Uterus (tissue), 2 donors: Measurements from ENCODE around the gene EFTUD2.

Experiments
- CTCF ChIP-seq, 4 experiments: fragments of 200-600 bp in 2 of 4; fragments of 450-650 bp in 2 of 4; sonication (generic) in 2 of 4; IDR thresholded peaks; one replicate each; pipeline ENCODE4 v1.5.1; 2016 to 2019; ENCODE audit warnings: antibody characterized with exemption in 4 of 4, mild to moderate bottlenecking in 2 of 4, moderate library complexity in 1 of 4
- POLR2A ChIP-seq, 2 donors: fragments of 450-650 bp; IDR thresholded peaks; one replicate each; pipeline ENCODE4 v1.6.1; 2016; ENCODE audit warnings: antibody characterized with exemption in 2 of 2, mild to moderate bottlenecking in 1 of 2, moderate library complexity in 1 of 2

- TF ChIP-seq CTCF (IDR thresholded peaks at IDR 0.05): no peak
- TF ChIP-seq POLR2A (IDR thresholded peaks at IDR 0.05): no peak
These were observed 29.9 kb upstream of the EFTUD2 start for GRCh38 chr17:44928950-44929720.
